GM18907 (cell line): ENCODE results near the gene SPATA6L.
A peak's percentile ranks its signal among the peaks of the same experiment; 100 is the strongest.
"Not testable (repeated sequence)": the region's sequence is repeated elsewhere in the genome, so short reads cannot be mapped to it uniquely, and the experiment has no call there.

Experiments used
- ATAC-seq: cut with Tn5 transposase; IDR thresholded peaks from one replicate; pipeline ENCODE4 v1.9.1; 2021; ENCODE audit warnings: mild to moderate bottlenecking, moderate library complexity; ENCODE audit not compliant: unreplicated experiment

Gene SPATA6L

GRCh38 chr9:4640027-4640426 is 26.3 kb downstream of the SPATA6L start:
- no peak for ATAC-seq

GRCh38 chr9:4639420-4639819 is 26.9 kb downstream of the SPATA6L start:
- no peak for ATAC-seq

- ATAC-seq = no peak
Observed at GRCh38 chr9:4638968-4639367, 27.3 kb downstream of the SPATA6L start.

- ATAC-seq = no peak
Observed at GRCh38 chr9:4630836-4631235, 35.4 kb downstream of the SPATA6L start.

- ATAC-seq = no peak
Observed at GRCh38 chr9:4622016-4622415, 44.3 kb downstream of the SPATA6L start.

GRCh38 chr9:4620881-4621555 is 45.3 kb downstream of the SPATA6L start:
- no peak for ATAC-seq

- ATAC-seq = no peak
Observed at GRCh38 chr9:4620057-4620765, 46.1 kb downstream of the SPATA6L start.

- ATAC-seq = no peak
Observed at GRCh38 chr9:4618700-4619099, 47.6 kb downstream of the SPATA6L start.

- no peak for ATAC-seq
Observed at GRCh38 chr9:4617752-4618151, 48.5 kb downstream of the SPATA6L start.

- no peak for ATAC-seq
Observed at GRCh38 chr9:4615778-4616177, 50.5 kb downstream of the SPATA6L start.

- ATAC-seq = no peak
Observed at GRCh38 chr9:4615251-4615650, 51.0 kb downstream of the SPATA6L start.

GRCh38 chr9:4614627-4615026 is 51.7 kb downstream of the SPATA6L start:
- no peak for ATAC-seq

- not testable (repeated sequence) for ATAC-seq
Observed at GRCh38 chr9:4606033-4606432, 60.2 kb downstream of the SPATA6L start.

- ATAC-seq = no peak
Observed at GRCh38 chr9:4604678-4605095, 61.6 kb downstream of the SPATA6L start.

GRCh38 chr9:4603830-4604229 is 62.5 kb downstream of the SPATA6L start:
- ATAC-seq = no peak

- no peak for ATAC-seq
Observed at GRCh38 chr9:4600368-4600767, 65.9 kb downstream of the SPATA6L start.

- peak; percentile 75 for ATAC-seq
Observed at GRCh38 chr9:4596165-4596922, 69.9 kb downstream of the SPATA6L start.

- ATAC-seq = no peak
Observed at GRCh38 chr9:4594994-4595393, 71.3 kb downstream of the SPATA6L start.

- no peak for ATAC-seq
Observed at GRCh38 chr9:4594545-4594944, 71.7 kb downstream of the SPATA6L start.

GRCh38 chr9:4592886-4593285 is 73.4 kb downstream of the SPATA6L start:
- no peak for ATAC-seq

- ATAC-seq = no peak
Observed at GRCh38 chr9:4592295-4592694, 74.0 kb downstream of the SPATA6L start.

- ATAC-seq = no peak
Observed at GRCh38 chr9:4591123-4591500, 75.2 kb downstream of the SPATA6L start.
